Ishikawa (cell line): Measurements from ENCODE around the gene GRIPAP1.

Experiments used
- CEBPB ChIP-seq: IDR thresholded peaks from 2 replicates; pipeline ENCODE4 v1.6.1; 2012
- CREB1 ChIP-seq: IDR thresholded peaks from 2 replicates; pipeline ENCODE4 v1.6.1; 2012; ENCODE audit warnings: low read depth
- EGR1 ChIP-seq: IDR thresholded peaks from 2 replicates; pipeline ENCODE4 v1.6.1; 2012
- EP300 ChIP-seq: IDR thresholded peaks from 2 replicates; pipeline ENCODE4 v1.6.1; 2012; ENCODE audit warnings: borderline replicate concordance
- FOXM1 ChIP-seq: IDR thresholded peaks from 2 replicates; pipeline ENCODE4 v1.6.1; 2012; ENCODE audit warnings: low read depth, borderline replicate concordance
- MAX ChIP-seq: IDR thresholded peaks from 2 replicates; pipeline ENCODE4 v1.6.1; 2012
- NFIC ChIP-seq: IDR thresholded peaks from 2 replicates; pipeline ENCODE4 v1.6.1; 2012
- RAD21 ChIP-seq: IDR thresholded peaks from 2 replicates; pipeline ENCODE4 v1.6.1; 2012; ENCODE audit warnings: low read depth
- REST ChIP-seq: IDR thresholded peaks from 2 replicates; pipeline ENCODE4 v1.6.1; 2012; ENCODE audit warnings: low read depth, mild to moderate bottlenecking
- TAF1 ChIP-seq: IDR thresholded peaks from 2 replicates; pipeline ENCODE4 v1.6.1; 2012; ENCODE audit warnings: low read depth, mild to moderate bottlenecking
- TCF12 ChIP-seq: IDR thresholded peaks from 2 replicates; pipeline ENCODE4 v1.6.1; 2012; ENCODE audit warnings: low read depth
- TEAD4 ChIP-seq: IDR thresholded peaks from 2 replicates; pipeline ENCODE4 v1.6.1; 2012
- YY1 ChIP-seq: IDR thresholded peaks from 2 replicates; pipeline ENCODE4 v1.6.1; 2012; ENCODE audit warnings: low read depth
- ZBTB7A ChIP-seq: IDR thresholded peaks from 2 replicates; pipeline ENCODE4 v1.6.1; 2012; ENCODE audit warnings: low read depth
- TF ChIP-seq, protein P1 (sequence below): IDR thresholded peaks from 2 replicates; pipeline ENCODE4 v1.6.1; 2012

Gene GRIPAP1

GRCh38 chrX:49001521-49002090 is 458 bp downstream of the GRIPAP1 start:
- TF ChIP-seq YY1, result no peak
- TF ChIP-seq RAD21, result no peak
- TF ChIP-seq MAX, result no peak
- TF ChIP-seq EP300, result no peak
- no peak for TF ChIP-seq ZBTB7A
- TF ChIP-seq TEAD4, result no peak
- no peak for TF ChIP-seq NFIC
- TF ChIP-seq, protein P1, sequence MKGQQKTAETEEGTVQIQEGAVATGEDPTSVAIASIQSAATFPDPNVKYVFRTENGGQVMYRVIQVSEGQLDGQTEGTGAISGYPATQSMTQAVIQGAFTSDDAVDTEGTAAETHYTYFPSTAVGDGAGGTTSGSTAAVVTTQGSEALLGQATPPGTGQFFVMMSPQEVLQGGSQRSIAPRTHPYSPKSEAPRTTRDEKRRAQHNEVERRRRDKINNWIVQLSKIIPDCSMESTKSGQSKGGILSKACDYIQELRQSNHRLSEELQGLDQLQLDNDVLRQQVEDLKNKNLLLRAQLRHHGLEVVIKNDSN, result no peak
- no peak for TF ChIP-seq TAF1
- no peak for TF ChIP-seq REST
- TF ChIP-seq EGR1, result no peak
- TF ChIP-seq TCF12, result no peak
- TF ChIP-seq FOXM1, result no peak
- TF ChIP-seq CREB1, result no peak
- TF ChIP-seq CEBPB, result no peak

DNA sequence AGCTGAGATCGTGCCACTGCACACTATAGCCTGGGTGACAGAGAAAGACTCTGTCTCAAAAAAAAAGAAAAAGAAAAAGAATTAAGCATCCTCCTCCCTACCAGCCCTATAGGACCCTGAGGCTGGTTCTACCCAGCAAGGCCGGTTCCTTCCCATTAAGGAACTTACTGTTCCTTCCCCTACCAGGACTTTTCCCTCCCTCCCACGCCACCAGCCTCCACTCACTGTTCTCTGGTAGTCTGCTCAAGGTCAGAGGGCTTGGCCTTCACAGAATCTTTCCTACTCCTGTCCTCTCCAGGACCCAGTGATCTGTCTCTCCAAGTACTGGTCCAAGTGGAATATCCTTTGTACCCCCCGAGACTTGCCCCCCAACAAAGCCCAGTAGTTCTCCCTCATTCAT is 1.4 kb downstream of the GRIPAP1 start:
- TF ChIP-seq MAX (no peak), TCF12 (no peak), EP300 (no peak), CEBPB (no peak), REST (no peak), EGR1 (no peak), TEAD4 (no peak), FOXM1 (no peak), YY1 (no peak), ZBTB7A (no peak), NFIC (no peak), TAF1 (no peak), CREB1 (no peak), RAD21 (no peak)
- TF ChIP-seq, protein P1, result no peak

DNA sequence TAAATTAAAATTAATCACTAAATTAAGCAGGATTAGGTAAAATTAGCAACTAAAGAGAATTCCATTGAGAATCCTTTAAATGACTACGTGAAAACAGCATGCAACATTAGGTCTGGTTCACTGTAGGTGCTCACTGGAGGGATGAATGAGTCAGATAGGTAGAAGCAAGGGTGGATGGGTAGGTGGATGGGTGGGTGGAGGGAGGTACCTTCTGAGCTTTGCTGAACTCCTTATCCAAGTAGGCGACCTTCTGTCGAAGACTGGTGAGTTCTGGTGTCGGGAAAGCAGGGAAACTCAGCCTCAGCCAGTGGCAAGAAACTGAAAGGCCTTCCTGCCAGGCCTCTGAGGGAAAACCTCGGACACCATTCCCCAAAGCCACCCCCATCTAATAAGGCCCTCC is 3.0 kb downstream of the GRIPAP1 start:
- TF ChIP-seq ZBTB7A, result no peak
- no peak for TF ChIP-seq FOXM1
- no peak for TF ChIP-seq CREB1
- TF ChIP-seq REST, result no peak
- no peak for TF ChIP-seq EGR1
- no peak for TF ChIP-seq TEAD4
- no peak for TF ChIP-seq TCF12
- no peak for TF ChIP-seq NFIC
- TF ChIP-seq YY1, result no peak

DNA sequence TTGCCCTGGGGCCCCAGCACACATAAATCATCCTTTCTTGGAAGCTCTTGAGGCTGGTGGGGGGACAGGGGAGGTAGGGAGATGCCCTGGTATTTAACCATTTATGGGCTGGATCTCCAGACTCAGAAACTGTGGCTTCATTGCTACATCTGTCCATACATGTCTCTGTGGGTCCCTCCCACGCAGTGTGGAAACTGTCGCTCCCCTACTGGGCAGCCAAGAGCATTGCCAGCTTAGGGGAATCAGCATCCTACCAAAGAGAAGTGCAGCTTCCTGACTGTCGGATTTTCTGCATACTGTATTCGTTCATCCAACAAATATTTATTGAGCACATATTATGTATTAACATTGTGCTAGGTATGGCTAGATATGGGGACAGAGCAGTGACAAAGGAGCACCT is 3.7 kb downstream of the GRIPAP1 start:
- TF ChIP-seq CREB1, result no peak
- TF ChIP-seq RAD21, result no peak
- no peak for TF ChIP-seq REST
- TF ChIP-seq, protein P1, result no peak
- no peak for TF ChIP-seq TAF1
